ENCODE results near the gene S100A14. TPM values are rescaled to one million over a fixed set of nuclear protein-coding genes. Genes with fewer than 3 reads are reported as not detected.

The S100A14 gene
- total RNA-seq, 1 donor = 0.36 TPM

DNA sequence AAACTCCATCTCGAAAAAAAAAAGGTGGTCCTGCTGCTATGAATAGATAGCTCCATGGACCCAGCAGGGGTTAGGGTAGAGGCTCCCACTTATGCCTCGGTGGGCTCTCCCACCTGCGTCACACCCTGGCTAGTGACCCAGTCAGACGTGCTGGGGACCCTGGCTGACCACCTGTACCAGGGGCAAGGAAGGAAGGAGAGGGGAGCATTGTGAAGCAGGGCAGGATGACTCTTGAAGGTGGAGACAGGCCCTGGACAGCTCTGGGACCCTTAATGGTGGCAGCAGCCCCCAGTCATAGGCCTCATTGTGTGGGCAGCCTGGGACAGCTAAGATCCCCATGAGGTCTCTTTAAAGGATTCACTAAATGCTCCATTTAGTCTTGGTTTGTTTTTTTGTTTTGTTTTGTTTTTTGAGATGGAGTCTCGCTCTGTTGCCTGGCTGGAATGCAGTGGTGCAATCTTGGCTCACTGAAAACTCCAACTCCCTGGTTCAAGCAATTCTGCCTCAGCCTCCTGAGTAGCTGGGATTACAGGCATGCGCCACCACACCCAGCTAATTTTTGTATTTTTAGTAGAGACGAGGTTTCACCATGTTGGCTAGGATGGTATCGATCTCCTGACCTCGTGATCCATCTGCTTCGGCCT is 32.0 kb upstream of the S100A14 start:
- Histone ChIP-seq H3K9me3 (ENCODE audit: low read depth, low read length) (no peaks in the 10 kb centered on the region), H3K27me3 (ENCODE audit: insufficient read depth, low read length) (no peaks in the 10 kb centered on the region), H3K4me2 (ENCODE audit: insufficient read depth, low read length) (no peak overlapping the region), H3K79me2 (ENCODE audit: insufficient read depth, low read length) (peaks cover 6% of the 10 kb centered on the region), H3K4me3 (ENCODE audit: insufficient read depth, low read length) (no peak overlapping the region), H4K20me1 (ENCODE audit: insufficient read depth, low read length) (peaks cover 16% of the 10 kb centered on the region), H3K4me1 (ENCODE audit: insufficient read depth, low read length) (peaks cover 7% of the 10 kb centered on the region), H2AFZ (ENCODE audit: low read length) (no peak overlapping the region), H3K36me3 (ENCODE audit: insufficient read depth, low read length) (peaks cover 29% of the 10 kb centered on the region), H3K27ac (ENCODE audit: low read depth, low read length) (no peak overlapping the region)
- TF ChIP-seq, protein P1, sequence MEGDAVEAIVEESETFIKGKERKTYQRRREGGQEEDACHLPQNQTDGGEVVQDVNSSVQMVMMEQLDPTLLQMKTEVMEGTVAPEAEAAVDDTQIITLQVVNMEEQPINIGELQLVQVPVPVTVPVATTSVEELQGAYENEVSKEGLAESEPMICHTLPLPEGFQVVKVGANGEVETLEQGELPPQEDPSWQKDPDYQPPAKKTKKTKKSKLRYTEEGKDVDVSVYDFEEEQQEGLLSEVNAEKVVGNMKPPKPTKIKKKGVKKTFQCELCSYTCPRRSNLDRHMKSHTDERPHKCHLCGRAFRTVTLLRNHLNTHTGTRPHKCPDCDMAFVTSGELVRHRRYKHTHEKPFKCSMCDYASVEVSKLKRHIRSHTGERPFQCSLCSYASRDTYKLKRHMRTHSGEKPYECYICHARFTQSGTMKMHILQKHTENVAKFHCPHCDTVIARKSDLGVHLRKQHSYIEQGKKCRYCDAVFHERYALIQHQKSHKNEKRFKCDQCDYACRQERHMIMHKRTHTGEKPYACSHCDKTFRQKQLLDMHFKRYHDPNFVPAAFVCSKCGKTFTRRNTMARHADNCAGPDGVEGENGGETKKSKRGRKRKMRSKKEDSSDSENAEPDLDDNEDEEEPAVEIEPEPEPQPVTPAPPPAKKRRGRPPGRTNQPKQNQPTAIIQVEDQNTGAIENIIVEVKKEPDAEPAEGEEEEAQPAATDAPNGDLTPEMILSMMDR (IDR thresholded peaks at IDR 0.05; ENCODE audit: extremely low read depth, low read depth, low read length) = no peak
- DNase-seq (ENCODE audit: insufficient read length, low spot score, missing footprints) = peak; percentile 48

DNA sequence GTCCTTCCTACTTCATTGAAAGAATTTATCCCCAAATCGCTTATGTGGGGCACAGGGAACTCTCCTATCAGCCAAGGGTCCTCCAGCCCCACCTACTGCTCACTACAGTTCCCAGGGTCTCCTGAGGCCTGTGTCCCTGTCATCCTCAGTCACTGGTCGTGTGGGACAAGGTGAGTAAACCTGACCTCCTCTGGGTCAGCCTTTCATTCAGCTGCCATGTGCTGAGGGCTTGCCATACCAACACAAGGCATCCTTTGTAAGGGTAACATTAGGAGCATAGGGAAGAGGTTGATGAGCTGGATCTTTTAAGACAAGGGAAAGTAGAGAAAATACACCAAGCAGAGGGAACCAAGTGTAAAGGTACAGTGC is 31.2 kb upstream of the S100A14 start:
- TF ChIP-seq, protein P1 (IDR thresholded peaks at IDR 0.05; ENCODE audit: extremely low read depth, low read depth, low read length) = no peak
- Histone ChIP-seq H3K4me2 (ENCODE audit: insufficient read depth, low read length) (no peak overlapping the region), H3K9me3 (ENCODE audit: low read depth, low read length) (no peaks in the 10 kb centered on the region), H3K4me1 (ENCODE audit: insufficient read depth, low read length) (no peaks in the 10 kb centered on the region), H4K20me1 (ENCODE audit: insufficient read depth, low read length) (peaks cover 16% of the 10 kb centered on the region), H3K27ac (ENCODE audit: low read depth, low read length) (no peak overlapping the region), H3K4me3 (ENCODE audit: insufficient read depth, low read length) (no peak overlapping the region), H3K36me3 (ENCODE audit: insufficient read depth, low read length) (peaks cover 37% of the 10 kb centered on the region), H3K27me3 (ENCODE audit: insufficient read depth, low read length) (no peaks in the 10 kb centered on the region), H3K79me2 (ENCODE audit: insufficient read depth, low read length) (peaks cover 12% of the 10 kb centered on the region), H2AFZ (ENCODE audit: low read length) (no peak overlapping the region)
- no peak for DNase-seq (ENCODE audit: insufficient read length, low spot score, missing footprints)

DNA sequence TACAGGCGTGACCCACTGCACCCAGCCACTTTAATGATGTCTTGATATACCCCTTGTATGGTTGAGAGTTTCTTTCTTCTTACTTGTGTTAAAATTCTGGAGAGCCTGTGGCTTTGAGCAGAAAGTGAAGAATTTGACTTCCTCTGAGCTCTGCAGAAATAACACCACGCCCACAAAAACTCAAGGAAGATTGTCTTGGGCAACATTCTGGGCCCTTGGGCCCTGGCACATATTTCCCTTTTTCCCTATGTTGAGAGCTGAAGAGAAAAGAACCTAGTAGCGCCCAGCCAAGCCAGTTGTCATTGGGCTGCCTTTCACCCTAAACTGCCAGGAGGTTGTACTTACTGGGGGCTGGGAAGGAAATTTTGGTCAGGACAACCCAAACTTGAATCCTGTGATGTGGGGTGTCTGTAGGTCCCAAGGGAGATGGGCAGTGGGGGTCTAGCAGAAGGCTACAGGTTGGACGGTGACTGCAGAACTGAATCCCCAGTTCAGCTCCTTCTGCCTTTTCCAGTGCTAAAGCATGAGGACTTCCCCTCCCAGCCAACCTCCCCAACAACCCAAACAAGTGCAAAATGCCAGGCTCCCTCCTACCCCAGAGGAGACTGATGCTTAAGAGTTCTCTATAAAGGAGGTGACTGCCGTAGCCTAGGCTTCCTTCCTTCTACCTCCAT is 30.7 kb upstream of the S100A14 start:
- Histone ChIP-seq H2AFZ (ENCODE audit: low read length) (no peak overlapping the region), H3K79me2 (ENCODE audit: insufficient read depth, low read length) (peaks cover 16% of the 10 kb centered on the region), H4K20me1 (ENCODE audit: insufficient read depth, low read length) (peaks cover 16% of the 10 kb centered on the region), H3K4me1 (ENCODE audit: insufficient read depth, low read length) (no peaks in the 10 kb centered on the region), H3K36me3 (ENCODE audit: insufficient read depth, low read length) (peaks cover 43% of the 10 kb centered on the region), H3K4me2 (ENCODE audit: insufficient read depth, low read length) (no peak overlapping the region), H3K27ac (ENCODE audit: low read depth, low read length) (no peak overlapping the region), H3K9me3 (ENCODE audit: low read depth, low read length) (no peaks in the 10 kb centered on the region), H3K4me3 (ENCODE audit: insufficient read depth, low read length) (no peak overlapping the region), H3K27me3 (ENCODE audit: insufficient read depth, low read length) (no peaks in the 10 kb centered on the region)
- TF ChIP-seq, protein P1 (IDR thresholded peaks at IDR 0.05; ENCODE audit: extremely low read depth, low read depth, low read length) = no peak
- peak; percentile 55 for DNase-seq (ENCODE audit: insufficient read length, low spot score, missing footprints)

DNA sequence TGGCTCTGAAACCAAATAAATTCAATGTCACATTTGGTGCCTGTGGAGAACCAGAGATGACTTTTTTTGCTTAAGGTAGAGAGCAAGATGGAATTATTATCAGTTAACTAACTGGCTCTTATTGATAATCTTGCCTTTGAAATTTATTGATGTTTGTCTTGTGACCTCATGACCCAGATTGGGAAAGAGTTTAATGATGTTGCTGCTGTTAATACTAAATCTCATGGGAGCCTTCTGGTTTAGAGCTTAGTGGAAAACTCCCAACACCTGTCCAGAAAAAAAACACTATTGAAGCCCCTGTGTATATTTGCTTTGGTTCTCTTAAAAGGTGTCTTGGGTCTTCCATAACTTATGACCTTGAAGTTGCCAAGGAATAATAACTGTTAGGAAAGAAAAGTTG is 27.7 kb upstream of the S100A14 start:
- no peaks in the 10 kb centered on the region for H3K27me3 ChIP-seq (ENCODE audit: insufficient read depth, low read length)
- no peaks in the 10 kb centered on the region for H3K9me3 ChIP-seq (ENCODE audit: low read depth, low read length)
- peaks cover 16% of the 10 kb centered on the region for H4K20me1 ChIP-seq (ENCODE audit: insufficient read depth, low read length)
- H3K36me3 ChIP-seq (ENCODE audit: insufficient read depth, low read length) = peaks cover 68% of the 10 kb centered on the region
- H3K79me2 ChIP-seq (ENCODE audit: insufficient read depth, low read length) = peaks cover 41% of the 10 kb centered on the region
- H3K4me3 ChIP-seq (ENCODE audit: insufficient read depth, low read length) = no peak overlapping the region
- H3K27ac ChIP-seq (ENCODE audit: low read depth, low read length) = no peak overlapping the region
- no peak overlapping the region for H3K4me2 ChIP-seq (ENCODE audit: insufficient read depth, low read length)
- no peak for DNase-seq (ENCODE audit: insufficient read length, low spot score, missing footprints)
- TF ChIP-seq, protein P1 (IDR thresholded peaks at IDR 0.05; ENCODE audit: extremely low read depth, low read depth, low read length) = no peak
- no peak overlapping the region for H2AFZ ChIP-seq (ENCODE audit: low read length)
- H3K4me1 ChIP-seq (ENCODE audit: insufficient read depth, low read length) = no peaks in the 10 kb centered on the region
